OCI-LY3 (cell line): ENCODE results near the gene CALML6.

Experiments
- H2AFZ ChIP-seq: fragments of 200-600, 300-600 bp; shearing (Covaris generic); 2 replicates; pipeline ENCODE4 v1.6.0; 2014; ENCODE audit warnings: antibody characterized with exemption, low read depth, low read length
- H3K27ac ChIP-seq: fragments of 200-600, 300-600 bp; sonication (generic); 2 replicates; pipeline ENCODE4 v1.5.1; 2014; ENCODE audit warnings: mild to moderate bottlenecking, low read length, moderate library complexity, mixed read lengths
- H3K27me3 ChIP-seq: fragments of 200-600, 300-600 bp; sonication (generic); 2 replicates; pipeline ENCODE4 v1.6.1; 2014; ENCODE audit warnings: low read depth, low read length, mixed read lengths
- H3K36me3 ChIP-seq: fragments of 200-600, 300-600 bp; sonication (generic); replicated peaks from 2 replicates; pipeline ENCODE3; 2014; ENCODE audit warnings: low read depth, low read length, mixed read lengths
- H3K4me1 ChIP-seq: fragments of 300-600, 200-600 bp; sonication (generic); 2 replicates; pipeline ENCODE4 v1.6.1; 2014; ENCODE audit warnings: low read length, mixed read lengths
- H3K4me2 ChIP-seq: fragments of 200-600, 300-600 bp; sonication (generic); 2 replicates; pipeline ENCODE4 v1.6.1; 2014; ENCODE audit warnings: low read length, mixed read lengths
- H3K4me3 ChIP-seq: fragments of 300-600, 200-600 bp; sonication (generic); 2 replicates; pipeline ENCODE4 v1.5.1; 2014; ENCODE audit warnings: antibody characterized with exemption, mild to moderate bottlenecking, low read length, moderate library complexity
- H3K79me2 ChIP-seq: fragments of 300-600, 200-600 bp; shearing (Covaris generic); 2 replicates; pipeline ENCODE4 v1.6.1; 2014; ENCODE audit warnings: mild to moderate bottlenecking, low read length, mixed read lengths
- H3K9ac ChIP-seq: fragments of 300-600, 200-600 bp; shearing (Covaris generic); 2 replicates; pipeline ENCODE4 v1.6.0; 2014; ENCODE audit warnings: mild to moderate bottlenecking, low read length, moderate library complexity
- H3K9me3 ChIP-seq: fragments of 200-600, 300-600 bp; shearing (Covaris generic); 2 replicates; pipeline ENCODE4 v1.6.1; 2014; ENCODE audit warnings: low read length, mixed read lengths; ENCODE audit not compliant: insufficient read depth
- H4K20me1 ChIP-seq: fragments of 200-600, 300-600 bp; sonication (generic); 2 replicates; pipeline ENCODE4 v1.6.1; 2016; ENCODE audit warnings: low read length, mixed read lengths; ENCODE audit not compliant: insufficient read depth
- EZH2phosphoT487 ChIP-seq: fragments of 200-600 bp; shearing (Covaris generic); IDR thresholded peaks from 2 replicates; pipeline ENCODE4 v1.6.1; 2018; ENCODE audit warnings: antibody characterized with exemption, mixed run types, low read depth
- TF ChIP-seq, protein P1 (sequence below): fragments of 200-600, 300-600 bp; sonication (generic); IDR thresholded peaks from 2 replicates; pipeline ENCODE4 v1.5.1; 2014; ENCODE audit warnings: antibody characterized with exemption, low read length, low read depth

Gene CALML6, protein sequence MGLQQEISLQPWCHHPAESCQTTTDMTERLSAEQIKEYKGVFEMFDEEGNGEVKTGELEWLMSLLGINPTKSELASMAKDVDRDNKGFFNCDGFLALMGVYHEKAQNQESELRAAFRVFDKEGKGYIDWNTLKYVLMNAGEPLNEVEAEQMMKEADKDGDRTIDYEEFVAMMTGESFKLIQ

GRCh38 chr1:1914971-1915692, at the start of gene CALML6:
Gene CALML6, plus strand, starts transcription at chr1:1915260. Its CDS starts 21 bp downstream, at chr1:1915281.
- Histone ChIP-seq H3K79me2 (no peaks in the 10 kb centered on the region), H3K27me3 (no peaks in the 10 kb centered on the region), H3K4me3 (no peak within 1 kb of the TSS), H3K9ac (no peak within 1 kb of the TSS), H4K20me1 (no peaks in the 10 kb centered on the region), H3K36me3 (no peaks in the 10 kb centered on the region), H3K4me1 (peaks cover 14% of the 10 kb centered on the region), H3K9me3 (no peaks in the 10 kb centered on the region), H2AFZ (no peak within 1 kb of the TSS), H3K4me2 (no peak within 1 kb of the TSS), H3K27ac (no peak within 1 kb of the TSS)
- TF ChIP-seq EZH2phosphoT487 = no peak
- TF ChIP-seq, protein P1, sequence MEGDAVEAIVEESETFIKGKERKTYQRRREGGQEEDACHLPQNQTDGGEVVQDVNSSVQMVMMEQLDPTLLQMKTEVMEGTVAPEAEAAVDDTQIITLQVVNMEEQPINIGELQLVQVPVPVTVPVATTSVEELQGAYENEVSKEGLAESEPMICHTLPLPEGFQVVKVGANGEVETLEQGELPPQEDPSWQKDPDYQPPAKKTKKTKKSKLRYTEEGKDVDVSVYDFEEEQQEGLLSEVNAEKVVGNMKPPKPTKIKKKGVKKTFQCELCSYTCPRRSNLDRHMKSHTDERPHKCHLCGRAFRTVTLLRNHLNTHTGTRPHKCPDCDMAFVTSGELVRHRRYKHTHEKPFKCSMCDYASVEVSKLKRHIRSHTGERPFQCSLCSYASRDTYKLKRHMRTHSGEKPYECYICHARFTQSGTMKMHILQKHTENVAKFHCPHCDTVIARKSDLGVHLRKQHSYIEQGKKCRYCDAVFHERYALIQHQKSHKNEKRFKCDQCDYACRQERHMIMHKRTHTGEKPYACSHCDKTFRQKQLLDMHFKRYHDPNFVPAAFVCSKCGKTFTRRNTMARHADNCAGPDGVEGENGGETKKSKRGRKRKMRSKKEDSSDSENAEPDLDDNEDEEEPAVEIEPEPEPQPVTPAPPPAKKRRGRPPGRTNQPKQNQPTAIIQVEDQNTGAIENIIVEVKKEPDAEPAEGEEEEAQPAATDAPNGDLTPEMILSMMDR = no peak

DNA sequence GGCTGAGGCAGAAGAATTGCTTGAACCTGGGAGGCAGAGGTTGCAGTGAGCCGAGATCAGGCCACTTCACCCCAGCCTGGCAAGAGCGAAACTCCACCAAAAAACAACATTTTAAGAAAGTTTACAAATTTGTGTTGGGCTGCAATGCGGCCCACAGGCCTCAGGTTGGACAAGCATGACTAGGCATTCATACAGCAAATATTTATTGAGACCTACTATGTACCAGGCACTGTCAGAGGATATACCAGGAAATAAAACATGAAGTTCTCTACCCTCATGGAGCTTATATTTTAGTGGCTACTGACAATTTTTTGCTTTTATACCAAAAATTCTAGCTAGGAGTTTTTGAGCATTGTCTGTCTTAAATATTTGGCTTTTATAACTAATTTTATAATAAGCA, 47.9 kb upstream of the CALML6 start:
- Histone ChIP-seq H3K36me3 (peaks cover 25% of the 10 kb centered on the region), H3K27me3 (no peaks in the 10 kb centered on the region), H3K27ac (no peak overlapping the region), H4K20me1 (peaks cover 94% of the 10 kb centered on the region), H3K79me2 (peaks cover 100% of the 10 kb centered on the region), H3K4me2 (no peak overlapping the region), H2AFZ (no peak overlapping the region), H3K9ac (no peak overlapping the region), H3K9me3 (no peaks in the 10 kb centered on the region), H3K4me3 (no peak overlapping the region), H3K4me1 (peaks cover 18% of the 10 kb centered on the region)
- TF ChIP-seq, protein P1 = no peak
- no peak for TF ChIP-seq EZH2phosphoT487

DNA sequence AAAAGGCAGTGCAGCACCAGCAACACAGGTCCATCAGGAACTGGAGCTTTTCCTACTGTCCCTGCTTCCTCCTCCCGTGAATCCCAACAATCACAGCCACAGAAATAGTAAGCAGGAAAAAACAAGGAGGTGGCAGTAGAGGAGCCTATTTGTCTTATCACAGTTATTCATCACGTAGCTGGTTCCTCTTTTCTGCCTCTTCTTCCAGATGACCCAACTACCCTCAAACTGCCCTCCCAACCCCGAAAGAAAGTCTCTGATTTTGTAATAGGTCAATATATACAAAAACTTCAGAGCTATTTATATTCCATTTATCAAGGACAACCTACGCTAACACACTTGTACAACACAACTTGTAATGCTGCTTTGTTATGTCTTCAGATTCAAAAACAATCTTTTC, 45.6 kb upstream of the CALML6 start:
- Histone ChIP-seq H3K27me3 (no peaks in the 10 kb centered on the region), H3K36me3 (peaks cover 24% of the 10 kb centered on the region), H3K4me3 (no peak overlapping the region), H3K9me3 (no peaks in the 10 kb centered on the region), H3K27ac (peak overlapping the region; percentile 36; the same call in 1 of the 2 replicates), H2AFZ (no peak overlapping the region), H3K79me2 (peaks cover 100% of the 10 kb centered on the region), H4K20me1 (peaks cover 93% of the 10 kb centered on the region), H3K4me2 (no peak overlapping the region), H3K4me1 (peaks cover 16% of the 10 kb centered on the region), H3K9ac (no peak overlapping the region)
- no peak for TF ChIP-seq EZH2phosphoT487
- TF ChIP-seq, protein P1 = no peak

- Histone ChIP-seq H3K36me3 (peaks cover 35% of the 10 kb centered on the region), H3K9ac (no peak overlapping the region), H3K27me3 (no peaks in the 10 kb centered on the region), H3K27ac (no peak overlapping the region), H2AFZ (no peak overlapping the region), H3K9me3 (no peaks in the 10 kb centered on the region), H3K79me2 (peaks cover 100% of the 10 kb centered on the region), H3K4me2 (no peak overlapping the region), H3K4me1 (peaks cover 11% of the 10 kb centered on the region; the same call in 1 of the 2 replicates), H4K20me1 (peaks cover 94% of the 10 kb centered on the region), H3K4me3 (no peak overlapping the region)
- TF ChIP-seq, protein P1 = no peak
- no peak for TF ChIP-seq EZH2phosphoT487
Measured at GRCh38 chr1:1872329-1872994, 42.6 kb upstream of the CALML6 start.
